T-cell (primary cell): Measurements from ENCODE around the gene GIPC1. TPM values are rescaled to one million over a fixed set of nuclear protein-coding genes. Genes with fewer than 3 reads are reported as not detected.
"Not testable (repeated sequence)": the region's sequence is repeated elsewhere in the genome, so short reads cannot be mapped to it uniquely, and the experiment has no call there.

Experiments
- ATAC-seq, 4 experiments: fragments of 200-7000 bp in 3 of 4; fragments of 150-1000 bp in 1 of 4; cut with Tn5 transposase; replicated peaks in 1 of 4; 1 replicate in 3 of 4; 2 replicates in 1 of 4; pipeline ENCODE4 v1.10.0; 2021; ENCODE audit warnings: moderate library complexity in 3 of 4, mild to moderate bottlenecking in 2 of 4, moderate number of reproducible peaks in 1 of 4
- CTCF ChIA-PET, 2 donors: fragments of 300-600 bp; sonication (Branson Sonifier 250); formaldehyde crosslinking; loops; one replicate each; lab custom pipeline; 2022; ENCODE audit warnings: antibody characterized with exemption in 2 of 2; lab: Charles Lee
- POLR2A ChIA-PET, 2 donors: fragments of 300-600 bp; sonication (Branson Sonifier 250); formaldehyde crosslinking; loops; one replicate each; lab custom pipeline; 2022; ENCODE audit warnings: antibody characterized with exemption in 2 of 2; lab: Charles Lee
- DNase-seq, 35 experiments: peaks; one replicate each; pipeline versions ENCODE4 v3.0.0 to v3.0.0-alpha.2; 2013 to 2023
- H3K27ac ChIP-seq: one replicate; pipeline ENCODE4 v1.5.1; 2013; ENCODE audit warnings: low read length
- H3K27me3 ChIP-seq, 2 experiments: replicated peaks in 1 of 2; 1 replicate in 1 of 2; 2 replicates in 1 of 2; pipeline versions ENCODE4 v1.6.1 to v1.7.0; 2013; ENCODE audit warnings: low read length in 1 of 2, mixed read lengths in 1 of 2; ENCODE audit not compliant: control insufficient read depth in 2 of 2, insufficient read depth in 2 of 2; ENCODE audit errors: extremely low read depth in 1 of 2
- H3K36me3 ChIP-seq, 2 donors: 1 replicate in 1 of 2; 2 replicates in 1 of 2; pipeline versions ENCODE4 v1.6.1 to v1.7.0; 2013; ENCODE audit warnings: low read length in 1 of 2; ENCODE audit not compliant: control insufficient read depth in 2 of 2, insufficient read depth in 1 of 2; ENCODE audit errors: extremely low read depth in 1 of 2
- H3K4me1 ChIP-seq, 2 experiments: 1 replicate in 1 of 2; 2 replicates in 1 of 2; pipeline versions ENCODE4 v1.6.1 to v1.7.0; 2013; ENCODE audit warnings: low read length in 2 of 2, mixed read lengths in 1 of 2; ENCODE audit not compliant: insufficient read depth in 2 of 2, control insufficient read depth in 1 of 2; ENCODE audit errors: extremely low read depth in 1 of 2
- H3K4me3 ChIP-seq, 2 donors: 1 replicate in 1 of 2; 2 replicates in 1 of 2; pipeline versions ENCODE4 v1.5.1 to v1.7.0; 2013; ENCODE audit warnings: mild to moderate bottlenecking in 2 of 2, low read length in 1 of 2, moderate library complexity in 1 of 2; ENCODE audit not compliant: control insufficient read depth in 1 of 2; ENCODE audit errors: extremely low read depth in 1 of 2
- H3K9me3 ChIP-seq: 2 replicates; pipeline ENCODE4 v1.7.0; 2013
- H3K27ac Mint-ChIP-seq, 2 donors: one replicate each; pipeline ENCODE4 v1.8.0; 2020 to 2021; ENCODE audit warnings: mild to moderate bottlenecking in 2 of 2, mixed read lengths in 2 of 2
- H3K27me3 Mint-ChIP-seq, 2 donors: one replicate each; pipeline ENCODE4 v1.8.0; 2021 to 2022; ENCODE audit warnings: mixed read lengths in 2 of 2
- H3K36me3 Mint-ChIP-seq: one replicate; pipeline ENCODE4 v1.8.0; 2021; ENCODE audit warnings: mixed read lengths
- H3K4me1 Mint-ChIP-seq, 3 donors: one replicate each; pipeline ENCODE4 v1.8.0; 2020 to 2022; ENCODE audit warnings: mixed read lengths in 3 of 3, mild to moderate bottlenecking in 1 of 3
- H3K4me3 Mint-ChIP-seq, 3 donors: one replicate each; pipeline ENCODE4 v1.8.0; 2020 to 2022; ENCODE audit warnings: mild to moderate bottlenecking in 3 of 3, mixed read lengths in 3 of 3, moderate library complexity in 3 of 3
- H3K9me3 Mint-ChIP-seq, 3 donors: one replicate each; pipeline ENCODE4 v1.8.0; 2020 to 2022; ENCODE audit warnings: mixed read lengths in 3 of 3
- WGBS: methylation state at CpG from one replicate; pipeline ENCODE4 v1.1.5; 2013; ENCODE audit warnings: missing lambda C conversion rate; ENCODE audit not compliant: insufficient coverage; 5-methylcytosine and 5-hydroxymethylcytosine counted together
- total RNA-seq, 35 experiments: library from RNA in 6 of 35; stranded (reverse) in 6 of 35; fragments of 120-200 nt in 1 of 35; gene quantifications; one replicate each; pipeline versions ENCODE4 v1.2.1 to v1.2.4 and lab custom pipeline; 2013 to 2026

Gene GIPC1
- total RNA-seq, 5 donors from 2014 or later (not counting 1 experiment from before 2014, with no cell fraction given): 27.5 to 44.4 (median 35.4) TPM

DNA sequence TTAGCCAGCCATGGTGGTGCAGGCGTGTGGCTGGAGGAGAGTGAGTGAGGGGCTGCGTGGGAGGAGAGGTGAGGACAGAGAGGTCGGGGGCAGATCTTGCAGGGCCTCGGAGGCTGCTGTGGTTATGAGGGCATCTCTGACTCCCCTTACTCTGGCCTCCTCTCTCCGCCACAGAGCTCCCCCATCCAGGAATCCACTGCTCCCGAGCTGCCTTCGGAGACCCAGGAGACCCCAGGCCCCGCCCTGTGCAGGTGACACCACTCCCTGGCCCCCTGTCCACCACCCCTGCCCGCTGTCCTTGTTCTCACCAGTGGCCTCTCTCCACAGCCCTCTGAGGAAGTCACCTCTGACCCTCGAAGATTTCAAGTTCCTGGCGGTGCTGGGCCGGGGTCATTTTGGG, 28.5 kb downstream of the GIPC1 start:
- no peak for ATAC-seq
- Histone ChIP-seq H3K27ac (no peak overlapping the region), H3K27me3 (peaks cover 0 to 4% of the 10 kb centered on the region in 2 experiments), H3K36me3 (peaks cover 33 to 73% of the 10 kb centered on the region in 2 donors), H3K4me3 (no peak overlapping the region), H3K9me3 (no peaks in the 10 kb centered on the region), H3K4me1 (peaks cover under 1 to 8% of the 10 kb centered on the region in 2 experiments)
- CTCF ChIA-PET: interaction anchor here in 1 of 2 donors (0.6 kb wide), 2 partner anchors 40 to 49 kb away, joined by 3 to 4 read pairs; no protein-coding TSS in a partner anchor
- no peak overlapping the region for H3K4me3 Mint-ChIP-seq
- peaks cover 0 to 6% (median 0%) of the 10 kb centered on the region in 3 donors for H3K4me1 Mint-ChIP-seq
- no peaks in the 10 kb centered on the region for H3K9me3 Mint-ChIP-seq
- peaks cover 0 to 2% of the 10 kb centered on the region in 2 donors for H3K27me3 Mint-ChIP-seq
- no peak overlapping the region for H3K27ac Mint-ChIP-seq
- WGBS: 97% methylated on average over 6 of the region's 12 CpGs
- peaks cover 23% of the 10 kb centered on the region for H3K36me3 Mint-ChIP-seq
- POLR2A ChIA-PET: interaction anchor here in 1 of 2 donors (0.6 kb wide), 1 partner anchor 31 kb away, joined by 3 read pairs; no protein-coding TSS in a partner anchor
- no peak for DNase-seq

GRCh38 chr19:14463747-14464146, 32.2 kb downstream of the GIPC1 start:
- POLR2A ChIA-PET: no interaction called here
- CTCF ChIA-PET: interaction anchor here in 1 of 2 donors (1.1 kb wide), 1 partner anchor 16 kb away, joined by 3 read pairs; no protein-coding TSS in a partner anchor

GRCh38 chr19:14462401-14462800, 33.5 kb downstream of the GIPC1 start:
- H3K4me3 Mint-ChIP-seq, H3K27me3 Mint-ChIP-seq, H3K27me3 ChIP-seq, H3K27ac ChIP-seq, CTCF ChIA-PET, DNase-seq, POLR2A ChIA-PET, H3K9me3 Mint-ChIP-seq, H3K4me3 ChIP-seq, H3K4me1 Mint-ChIP-seq, H3K9me3 ChIP-seq, ATAC-seq: not testable (repeated sequence)
- Histone ChIP-seq H3K4me1 (peaks cover 0 to 20% of the 10 kb centered on the region in 2 experiments), H3K36me3 (peaks cover 52 to 76% of the 10 kb centered on the region in 2 donors)
- Mint-ChIP-seq H3K27ac (peak overlapping the region in 1 of 2 donors; percentile 28), H3K36me3 (peaks cover 34% of the 10 kb centered on the region)
- WGBS: 94% methylated on average over 4 of the region's 7 CpGs

More at GRCh38 chr19:14463747-14464146, 32.2 kb downstream of the GIPC1 start:
- Histone ChIP-seq H3K36me3 (peaks cover 44 to 76% of the 10 kb centered on the region in 2 donors), H3K27ac (no peak overlapping the region), H3K9me3 (no peaks in the 10 kb centered on the region), H3K27me3 (no peaks in the 10 kb centered on the region), H3K4me1 (peaks cover 0 to 11% of the 10 kb centered on the region in 2 experiments), H3K4me3 (no peak overlapping the region)
- Mint-ChIP-seq H3K27ac (no peak overlapping the region), H3K27me3 (no peaks in the 10 kb centered on the region), H3K4me1 (peaks cover 0 to 5% (median 0%) of the 10 kb centered on the region in 3 donors), H3K36me3 (peaks cover 32% of the 10 kb centered on the region), H3K4me3 (no peak overlapping the region), H3K9me3 (no peaks in the 10 kb centered on the region)
- WGBS: 97% methylated on average over 20 of the region's 21 CpGs
- DNase-seq (no peak), ATAC-seq (no peak)

- H3K27ac ChIP-seq: no peak overlapping the region
- peaks cover 0 to 20% of the 10 kb centered on the region in 2 experiments for H3K4me1 ChIP-seq
- POLR2A ChIA-PET: no interaction called here
- DNase-seq (no peak), ATAC-seq (no peak)
- H3K36me3 ChIP-seq: peaks cover 52 to 70% of the 10 kb centered on the region in 2 donors
- H3K27me3 Mint-ChIP-seq: no peaks in the 10 kb centered on the region
- H3K4me1 Mint-ChIP-seq: peaks cover 0 to 5% (median 2%) of the 10 kb centered on the region in 3 donors
- H3K27ac Mint-ChIP-seq: peak overlapping the region in 1 of 2 donors; percentile 7
- CTCF ChIA-PET: interaction anchor here in 1 of 2 donors (0.7 kb wide), 1 partner anchor 169 kb away, joined by 6 read pairs; no protein-coding TSS in a partner anchor
- H3K27me3 ChIP-seq: no peaks in the 10 kb centered on the region
- peaks cover 36% of the 10 kb centered on the region for H3K36me3 Mint-ChIP-seq
- no peaks in the 10 kb centered on the region for H3K9me3 ChIP-seq
- no peak overlapping the region for H3K4me3 Mint-ChIP-seq
- WGBS: 100% methylated on average over 1 of the region's 2 CpGs
- H3K9me3 Mint-ChIP-seq: no peaks in the 10 kb centered on the region
- H3K4me3 ChIP-seq: no peak overlapping the region
Observed at GRCh38 chr19:14460935-14461334, 35.0 kb downstream of the GIPC1 start.

GRCh38 chr19:14459703-14460102, 36.2 kb downstream of the GIPC1 start:
- H3K4me3 Mint-ChIP-seq: no peak overlapping the region
- peaks cover 0 to 5% (median 2%) of the 10 kb centered on the region in 3 donors for H3K4me1 Mint-ChIP-seq
- POLR2A ChIA-PET: interaction anchor here (0.5 to 0.6 kb wide), 3 partner anchors 26 to 507 kb away, joined by 3 to 4 read pairs (median 4); partner anchors contain the start of gene DCAF15 (in 1 of the 2)
- no peaks in the 10 kb centered on the region for H3K27me3 Mint-ChIP-seq
- DNase-seq (peak in 27 of 35 experiments; percentile 24 to 67 (median 48)), ATAC-seq (peak in 3 of 4 experiments; percentile 37 to 87 (median 83))
- WGBS: 56% methylated on average over 2 of the region's 5 CpGs
- Histone ChIP-seq H3K27ac (no peak overlapping the region), H3K27me3 (no peaks in the 10 kb centered on the region), H3K4me3 (no peak overlapping the region), H3K4me1 (peaks cover 0 to 20% of the 10 kb centered on the region in 2 experiments), H3K36me3 (peaks cover 46 to 71% of the 10 kb centered on the region in 2 donors), H3K9me3 (no peaks in the 10 kb centered on the region)
- peak overlapping the region in 1 of 2 donors; percentile 62 for H3K27ac Mint-ChIP-seq
- H3K36me3 Mint-ChIP-seq: peaks cover 37% of the 10 kb centered on the region
- no peaks in the 10 kb centered on the region for H3K9me3 Mint-ChIP-seq
- CTCF ChIA-PET: interaction anchor here (0.5 to 1.6 kb wide), 5 partner anchors 9 to 346 kb away, joined by 3 to 7 read pairs (median 4); partner anchors contain the start of gene PTGER1 (in 1 of the 2)

DNA sequence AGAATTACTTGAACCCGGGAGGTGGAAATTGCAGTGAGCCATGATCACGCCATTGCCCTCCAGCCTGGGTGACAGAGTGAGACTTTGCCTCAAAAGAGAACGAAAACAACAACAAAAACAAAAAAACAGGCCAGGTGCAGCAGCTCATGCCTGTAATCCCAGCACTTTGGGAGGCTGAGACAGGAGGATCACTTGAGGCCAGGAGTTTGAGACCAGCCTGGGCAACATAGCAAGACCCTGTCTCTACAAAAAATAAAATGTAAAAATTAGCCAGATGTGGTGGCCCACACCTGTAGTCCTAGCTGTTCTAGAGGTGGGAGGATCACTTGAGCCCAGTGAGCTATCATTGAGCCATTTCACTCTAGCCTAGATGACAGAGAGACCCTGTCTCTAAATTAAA, 43.6 kb downstream of the GIPC1 start:
- H3K9me3 Mint-ChIP-seq, H3K4me3 Mint-ChIP-seq, H3K9me3 ChIP-seq, H3K4me3 ChIP-seq, H3K27me3 ChIP-seq, H3K27me3 Mint-ChIP-seq, DNase-seq, H3K27ac ChIP-seq, ATAC-seq, H3K27ac Mint-ChIP-seq: not testable (repeated sequence)
- Histone ChIP-seq H3K4me1 (peaks cover 0 to 13% of the 10 kb centered on the region in 2 experiments), H3K36me3 (peaks cover 9 to 82% of the 10 kb centered on the region in 2 donors)
- CTCF ChIA-PET: interaction anchor here in 1 of 2 donors (0.5 kb wide), 1 partner anchor 107 kb away, joined by 5 read pairs; no protein-coding TSS in a partner anchor
- peaks cover 28% of the 10 kb centered on the region for H3K36me3 Mint-ChIP-seq
- WGBS: 100% methylated on average over 2 of the region's 3 CpGs
- peaks cover 15 to 18% (median 15%) of the 10 kb centered on the region in 3 donors for H3K4me1 Mint-ChIP-seq
- POLR2A ChIA-PET: interaction anchor here in 1 of 2 donors (0.6 kb wide), 1 partner anchor 1699 kb away, joined by 5 read pairs; no protein-coding TSS in a partner anchor
